Vagina (tissue), 2 donors: Measurements from ENCODE around the gene CBX2.

Experiments
- CTCF ChIP-seq, 3 experiments: fragments of 450-650 bp in 2 of 3; fragments of 200-600 bp in 1 of 3; sonication (generic) in 1 of 3; IDR thresholded peaks; one replicate each; pipeline ENCODE4 v1.5.1; 2017 to 2019; ENCODE audit warnings: antibody characterized with exemption in 3 of 3, mild to moderate bottlenecking in 2 of 3, moderate library complexity in 2 of 3
- POLR2A ChIP-seq, 2 donors: fragments of 450-650 bp; IDR thresholded peaks; one replicate each; pipeline ENCODE4 v1.6.1; 2017; ENCODE audit warnings: antibody characterized with exemption in 2 of 2, mild to moderate bottlenecking in 2 of 2, moderate library complexity in 2 of 2

GRCh38 chr17:79737046-79737921 lies 40.7 kb upstream of the CBX2 start:
- no peak for TF ChIP-seq CTCF (IDR thresholded peaks at IDR 0.05)
- TF ChIP-seq POLR2A (IDR thresholded peaks at IDR 0.05) = no peak
